Measurements from ENCODE around the gene CXCL17.
"Not testable (repeated sequence)": the region's sequence is repeated elsewhere in the genome, so short reads cannot be mapped to it uniquely, and the experiment has no call there.

The CXCL17 gene

GRCh38 chr19:42467183-42467760 is 24.5 kb upstream of the CXCL17 start:
- FAIRE-seq (peak; percentile 33), DNase-seq (ENCODE audit: insufficient read length, low spot score) (no peak)
- no peak for TF ChIP-seq POLR2A (IDR thresholded peaks at IDR 0.05; ENCODE audit: low read depth, low read length)
- peak; percentile 74 for TF ChIP-seq SPI1 (IDR thresholded peaks at IDR 0.05; ENCODE audit: low read depth, low read length)

- FAIRE-seq (peak; percentile 85), DNase-seq (ENCODE audit: insufficient read length, low spot score) (peak; percentile 10)
- no peak for TF ChIP-seq TAF1 (IDR thresholded peaks at IDR 0.05; ENCODE audit: low read depth, low read length)
- TF ChIP-seq PAX5 (IDR thresholded peaks at IDR 0.05; ENCODE audit: insufficient read depth, low read length, severe bottlenecking), result no peak
- TF ChIP-seq SPI1 (IDR thresholded peaks at IDR 0.05; ENCODE audit: low read depth, low read length), result no peak
- peak; percentile 45; the same call in 1 of the 2 replicates for TF ChIP-seq POU2F2 (IDR thresholded peaks at IDR 0.05; ENCODE audit: low read depth, low read length)
- TF ChIP-seq POLR2AphosphoS5 (IDR thresholded peaks at IDR 0.05; ENCODE audit: low read depth, low read length), result 0 out of 2 replicates have a peak, but pooled peaks have one; percentile 1
- 0 out of 2 replicates have a peak, but pooled peaks have one; percentile 33 for TF ChIP-seq POLR2A (IDR thresholded peaks at IDR 0.05; ENCODE audit: low read depth, low read length)
These were observed 23.9 kb upstream of the CXCL17 start for GRCh38 chr19:42466521-42467182.

GRCh38 chr19:42465827-42466280 is 23.1 kb upstream of the CXCL17 start:
- peak; percentile 39 for DNase-seq (ENCODE audit: insufficient read length, low spot score)
- TF ChIP-seq POLR2A (IDR thresholded peaks at IDR 0.05; ENCODE audit: low read depth, low read length) (0 out of 2 replicates have a peak, but pooled peaks have one; percentile 29), SPI1 (IDR thresholded peaks at IDR 0.05; ENCODE audit: low read depth, low read length) (peak; percentile 98), TAF1 (IDR thresholded peaks at IDR 0.05; ENCODE audit: low read depth, low read length) (no peak), POLR2AphosphoS5 (IDR thresholded peaks at IDR 0.05; ENCODE audit: low read depth, low read length) (0 out of 2 replicates have a peak, but pooled peaks have one; percentile 65), PAX5 (IDR thresholded peaks at IDR 0.05; ENCODE audit: insufficient read depth, low read length, severe bottlenecking) (no peak), POU2F2 (IDR thresholded peaks at IDR 0.05; ENCODE audit: low read depth, low read length) (0 out of 2 replicates have a peak, but pooled peaks have one; percentile 74)
- FAIRE-seq, result peak; percentile 97

- DNase-seq (ENCODE audit: insufficient read length, low spot score), result no peak
- TF ChIP-seq TAF1 (IDR thresholded peaks at IDR 0.05; ENCODE audit: low read depth, low read length) (no peak), POLR2AphosphoS5 (IDR thresholded peaks at IDR 0.05; ENCODE audit: low read depth, low read length) (no peak), POLR2A (IDR thresholded peaks at IDR 0.05; ENCODE audit: low read depth, low read length) (no peak)
- no peak for FAIRE-seq
These were observed 19.1 kb upstream of the CXCL17 start for GRCh38 chr19:42461700-42462324.

- not testable (repeated sequence) for DNase-seq (ENCODE audit: insufficient read length, low spot score); FAIRE-seq
These were observed 18.5 kb upstream of the CXCL17 start for GRCh38 chr19:42461231-42461630.

- FAIRE-seq (no peak), DNase-seq (ENCODE audit: insufficient read length, low spot score) (no peak)
- TF ChIP-seq POLR2AphosphoS5 (IDR thresholded peaks at IDR 0.05; ENCODE audit: low read depth, low read length) (no peak), PAX5 (IDR thresholded peaks at IDR 0.05; ENCODE audit: insufficient read depth, low read length, severe bottlenecking) (no peak), POLR2A (IDR thresholded peaks at IDR 0.05; ENCODE audit: low read depth, low read length) (no peak), TAF1 (IDR thresholded peaks at IDR 0.05; ENCODE audit: low read depth, low read length) (no peak), SPI1 (IDR thresholded peaks at IDR 0.05; ENCODE audit: low read depth, low read length) (no peak), POU2F2 (IDR thresholded peaks at IDR 0.05; ENCODE audit: low read depth, low read length) (no peak)
These were observed 17.2 kb upstream of the CXCL17 start for GRCh38 chr19:42459926-42460325.

- DNase-seq (ENCODE audit: insufficient read length, low spot score) (no peak), FAIRE-seq (no peak)
- TF ChIP-seq SPI1 (IDR thresholded peaks at IDR 0.05; ENCODE audit: low read depth, low read length), result 0 out of 2 replicates have a peak, but pooled peaks have one; percentile 1
- no peak for TF ChIP-seq POU2F2 (IDR thresholded peaks at IDR 0.05; ENCODE audit: low read depth, low read length)
These were observed 12.9 kb upstream of the CXCL17 start for GRCh38 chr19:42455621-42456081.

- FAIRE-seq, result no peak
- DNase-seq (ENCODE audit: insufficient read length, low spot score), result no peak
- no peak for TF ChIP-seq PAX5 (IDR thresholded peaks at IDR 0.05; ENCODE audit: insufficient read depth, low read length, severe bottlenecking)
- no peak for TF ChIP-seq SPI1 (IDR thresholded peaks at IDR 0.05; ENCODE audit: low read depth, low read length)
- TF ChIP-seq POLR2AphosphoS5 (IDR thresholded peaks at IDR 0.05; ENCODE audit: low read depth, low read length), result no peak
- no peak for TF ChIP-seq POLR2A (IDR thresholded peaks at IDR 0.05; ENCODE audit: low read depth, low read length)
- TF ChIP-seq TAF1 (IDR thresholded peaks at IDR 0.05; ENCODE audit: low read depth, low read length), result no peak
These were observed 12.3 kb upstream of the CXCL17 start for GRCh38 chr19:42455086-42455485.

GRCh38 chr19:42452590-42452989 is 9.8 kb upstream of the CXCL17 start:
- no peak for DNase-seq (ENCODE audit: insufficient read length, low spot score)
- TF ChIP-seq POLR2AphosphoS5 (IDR thresholded peaks at IDR 0.05; ENCODE audit: low read depth, low read length) (no peak), TAF1 (IDR thresholded peaks at IDR 0.05; ENCODE audit: low read depth, low read length) (no peak), PAX5 (IDR thresholded peaks at IDR 0.05; ENCODE audit: insufficient read depth, low read length, severe bottlenecking) (no peak), SPI1 (IDR thresholded peaks at IDR 0.05; ENCODE audit: low read depth, low read length) (no peak), POLR2A (IDR thresholded peaks at IDR 0.05; ENCODE audit: low read depth, low read length) (no peak), POU2F2 (IDR thresholded peaks at IDR 0.05; ENCODE audit: low read depth, low read length) (no peak)
- no peak for FAIRE-seq

Measured in GM12891 (cell line).